H1 (cell line): ENCODE data around the gene TTC23. TPM values are rescaled to one million over a fixed set of nuclear protein-coding genes. Genes with fewer than 3 reads are reported as not detected.

Experiments
- CTCF ChIA-PET: fragments of 300-600 bp; sonication (Branson Sonifier 250); formaldehyde crosslinking; loops from one replicate; lab custom pipeline; 2021; ENCODE audit not compliant: partially characterized antibody; lab: Charles Lee
- POLR2A ChIA-PET: fragments of 300-600 bp; sonication (Branson Sonifier 250); formaldehyde crosslinking; loops from one replicate; lab custom pipeline; 2021; ENCODE audit warnings: inconsistent platforms; ENCODE audit not compliant: partially characterized antibody; lab: Charles Lee
- DNase-seq, 2 experiments: peaks; one replicate each; pipeline versions ENCODE4 v3.0.0 to v3.0.0-alpha.2; 2010 to 2022; ENCODE audit warnings: low spot score in 2 of 2, low read depth in 1 of 2, mixed read lengths in 1 of 2
- FAIRE-seq: peaks from 2 replicates; lab custom pipeline; 2011; peaks lifted over from hg19 to GRCh38; lab: Jason Lieb, UNC
- H2AFZ ChIP-seq: 2 replicates; pipeline ENCODE4 v1.8.1; 2012; ENCODE audit warnings: low read length, inconsistent platforms
- H2AK5ac ChIP-seq: 2 replicates; pipeline ENCODE4 v1.6.1; 2013; ENCODE audit warnings: low read depth, low read length
- H2BK120ac ChIP-seq: replicated peaks from 2 replicates; pipeline ENCODE3; 2013; ENCODE audit warnings: low read depth, low read length, inconsistent platforms
- H2BK12ac ChIP-seq: 2 replicates; pipeline ENCODE4 v1.6.1; 2013; ENCODE audit warnings: low read depth, low read length
- H2BK15ac ChIP-seq: 2 replicates; pipeline ENCODE4 v1.6.1; 2013; ENCODE audit warnings: low read length
- H2BK20ac ChIP-seq: 2 replicates; pipeline ENCODE4 v1.6.1; 2013; ENCODE audit warnings: low read length
- H2BK5ac ChIP-seq: 2 replicates; pipeline ENCODE4 v1.6.1; 2013; ENCODE audit warnings: low read depth, low read length
- H3K14ac ChIP-seq: 2 replicates; pipeline ENCODE4 v1.6.1; 2013; ENCODE audit warnings: inconsistent platforms; ENCODE audit not compliant: insufficient read length
- H3K18ac ChIP-seq: 2 replicates; pipeline ENCODE4 v1.6.1; 2013; ENCODE audit warnings: low read length; ENCODE audit errors: extremely low read depth
- H3K23ac ChIP-seq: 2 replicates; pipeline ENCODE4 v1.6.1; 2013; ENCODE audit warnings: inconsistent platforms; ENCODE audit not compliant: insufficient read length
- H3K23me2 ChIP-seq: 2 replicates; pipeline ENCODE4 v1.6.1; 2013; ENCODE audit warnings: low read depth, low read length
- H3K27ac ChIP-seq: 2 replicates; pipeline ENCODE4 v1.6.1; 2011; ENCODE audit warnings: low read depth, low read length, inconsistent platforms
- H3K27me3 ChIP-seq, 4 experiments: replicated peaks in 1 of 4; 1 replicate in 1 of 4; 2 replicates in 3 of 4; pipeline versions ENCODE4 v1.6.1 to v1.8.1; 2011 to 2013; ENCODE audit warnings: low read length in 3 of 4, mild to moderate bottlenecking in 3 of 4, inconsistent platforms in 2 of 4, mixed read lengths in 2 of 4, moderate library complexity in 1 of 4; ENCODE audit not compliant: control insufficient read depth in 3 of 4, insufficient read depth in 3 of 4; ENCODE audit errors: extremely low read depth in 1 of 4
- H3K36me3 ChIP-seq, 4 experiments: 2 replicates each; pipeline versions ENCODE4 v1.6.1 to v1.8.1; 2011 to 2013; ENCODE audit warnings: mild to moderate bottlenecking in 4 of 4, low read length in 3 of 4, moderate library complexity in 2 of 4, control low read depth in 1 of 4, inconsistent platforms in 1 of 4; ENCODE audit not compliant: insufficient read depth in 4 of 4, control insufficient read depth in 2 of 4
- H3K4ac ChIP-seq: replicated peaks from 2 replicates; pipeline ENCODE3; 2013; ENCODE audit warnings: low read length, low read depth, mixed read lengths, inconsistent platforms; ENCODE audit not compliant: insufficient read length
- H3K4me1 ChIP-seq, 4 experiments: replicated peaks in 1 of 4; 1 replicate in 1 of 4; 2 replicates in 3 of 4; pipeline versions ENCODE4 v1.6.1 to v1.8.1; 2011 to 2013; ENCODE audit warnings: low read length in 3 of 4, inconsistent platforms in 2 of 4, mixed read lengths in 1 of 4; ENCODE audit not compliant: insufficient read depth in 4 of 4, control insufficient read depth in 3 of 4
- H3K4me2 ChIP-seq, 2 experiments: 2 replicates each; pipeline versions ENCODE4 v1.6.1 to v1.8.1; 2011 to 2013; ENCODE audit warnings: low read depth in 2 of 2, low read length in 2 of 2, control low read depth in 1 of 2, inconsistent platforms in 1 of 2, mild to moderate bottlenecking in 1 of 2; ENCODE audit not compliant: insufficient read depth in 1 of 2
- H3K4me3 ChIP-seq, 4 experiments: fragments of 200-600, 300-600 bp in 1 of 4; sonication (generic), shearing (Covaris generic), sonication (Bioruptor Twin) in 1 of 4; 2 replicates each; pipeline versions ENCODE4 v1.5.1 to v1.8.1; 2011 to 2016; ENCODE audit warnings: low read length in 4 of 4, low read depth in 3 of 4, control low read depth in 2 of 4, inconsistent platforms in 2 of 4, mild to moderate bottlenecking in 2 of 4, mixed read lengths in 1 of 4, moderate library complexity in 1 of 4; ENCODE audit not compliant: insufficient read depth in 2 of 4; ENCODE audit errors: extremely low read depth in 1 of 4
- H3K56ac ChIP-seq: replicated peaks from 2 replicates; pipeline ENCODE3; 2013; ENCODE audit warnings: low read depth, mild to moderate bottlenecking, mixed read lengths, low read length, inconsistent platforms; ENCODE audit not compliant: insufficient read length
- H3K79me1 ChIP-seq: 2 replicates; pipeline ENCODE4 v1.6.1; 2013; ENCODE audit warnings: low read depth, low read length, control low read depth
- H3K79me2 ChIP-seq, 2 experiments: 2 replicates each; pipeline versions ENCODE4 v1.6.1 to v1.8.1; 2012 to 2013; ENCODE audit warnings: low read length in 2 of 2, mild to moderate bottlenecking in 2 of 2, inconsistent platforms in 1 of 2; ENCODE audit not compliant: insufficient read depth in 2 of 2, control insufficient read depth in 1 of 2
- H3K9ac ChIP-seq, 4 experiments: replicated peaks in 1 of 4; 1 replicate in 1 of 4; 2 replicates in 3 of 4; pipeline versions ENCODE4 v1.6.1 to v1.8.1; 2011 to 2013; ENCODE audit warnings: low read depth in 3 of 4, low read length in 3 of 4, control low read depth in 2 of 4, mild to moderate bottlenecking in 2 of 4, moderate library complexity in 2 of 4, inconsistent platforms in 1 of 4; ENCODE audit errors: extremely low read depth in 1 of 4
- H3K9me3 ChIP-seq, 2 experiments: 2 replicates each; pipeline versions ENCODE4 v1.6.1 to v1.8.1; 2012 to 2013; ENCODE audit warnings: mild to moderate bottlenecking in 2 of 2, moderate library complexity in 2 of 2, control low read depth in 1 of 2, inconsistent platforms in 1 of 2, low read depth in 1 of 2, low read length in 1 of 2, mixed read lengths in 1 of 2; ENCODE audit not compliant: insufficient read depth in 2 of 2
- H4K20me1 ChIP-seq, 2 experiments: replicated peaks in 1 of 2; 2 replicates each; pipeline versions ENCODE3 to v1.8.1; 2011 to 2013; ENCODE audit warnings: inconsistent platforms in 2 of 2, low read length in 2 of 2, mild to moderate bottlenecking in 1 of 2; ENCODE audit not compliant: insufficient read depth in 2 of 2, control insufficient read depth in 1 of 2
- H4K5ac ChIP-seq: 2 replicates; pipeline ENCODE4 v1.6.1; 2013; ENCODE audit warnings: low read length, low read depth, mixed read lengths, inconsistent platforms; ENCODE audit not compliant: insufficient read length
- H4K8ac ChIP-seq: 2 replicates; pipeline ENCODE4 v1.8.0; 2013; ENCODE audit warnings: mild to moderate bottlenecking, moderate library complexity, low read length, inconsistent platforms; ENCODE audit not compliant: insufficient read depth; ENCODE audit errors: extremely low read depth
- H4K91ac ChIP-seq: replicated peaks from 2 replicates; pipeline ENCODE3; 2013; ENCODE audit warnings: low read length, mixed read lengths, inconsistent platforms; ENCODE audit not compliant: insufficient read length
- MAX ChIP-seq: IDR thresholded peaks from 2 replicates; pipeline ENCODE4 v1.6.1; 2012; ENCODE audit warnings: inconsistent platforms
- RBBP5 ChIP-seq: IDR thresholded peaks from 2 replicates; pipeline ENCODE4 v1.7.1; 2012; ENCODE audit warnings: low read depth, mild to moderate bottlenecking, inconsistent platforms, low read length, moderate library complexity, borderline replicate concordance
- TBP ChIP-seq: IDR thresholded peaks from 2 replicates; pipeline ENCODE4 v1.6.1; 2011; ENCODE audit warnings: low read depth, low read length, improper control_type of control experiment
- TEAD4 ChIP-seq: IDR thresholded peaks from 2 replicates; pipeline ENCODE4 v1.6.1; 2012; ENCODE audit warnings: low read depth, low read length, inconsistent platforms, mixed read lengths
- WGBS, 2 experiments: shearing (Covaris generic) in 1 of 2; methylation state at CpG; one replicate each; pipeline versions ENCODE4 v1.1.6 to v1.1.7; 2013 to 2015; ENCODE audit warnings: low lambda C conversion rate in 2 of 2, mixed read lengths in 2 of 2, inconsistent platforms in 1 of 2, low coverage in 1 of 2, missing lambda C conversion rate in 1 of 2; ENCODE audit not compliant: insufficient replicate concordance in 2 of 2, insufficient coverage in 1 of 2, insufficient read length in 1 of 2; ENCODE audit errors: extremely low coverage in 1 of 2, missing lambda C conversion rate in 1 of 2; 5-methylcytosine and 5-hydroxymethylcytosine counted together
- polyA plus RNA-seq, 7 experiments: library from polyadenylated mRNA; depleted of rRNA in 3 of 7; stranded (reverse) in 5 of 7; unstranded in 2 of 7; fragments of >200 nt in 5 of 7; fragments of 200-250 nt in 2 of 7; gene quantifications; 1 replicate in 5 of 7; 2 replicates in 1 of 7; 4 replicates in 1 of 7; pipeline versions ENCODE4 v1.2.1 to v1.2.3, GENCODE V29; 2011 to 2013; ENCODE audit warnings: missing spikeins in 2 of 7, mixed read lengths in 2 of 7
- total RNA-seq: library from RNA; stranded (reverse); fragmentation: NEBNext Ultra II Directional; extraction: Animal tissue kit (Norgen Biotek cat#: 25700); gene quantifications from 2 replicates; pipeline ENCODE4 v1.2.1, GENCODE V29; 2021

TTC23 gene
- total and polyA plus RNA-seq, 2 of the 8 experiments (the other 6 are each of a cell fraction or from before 2014, with no cell fraction given), result 4.8 to 23.0 TPM

DNA sequence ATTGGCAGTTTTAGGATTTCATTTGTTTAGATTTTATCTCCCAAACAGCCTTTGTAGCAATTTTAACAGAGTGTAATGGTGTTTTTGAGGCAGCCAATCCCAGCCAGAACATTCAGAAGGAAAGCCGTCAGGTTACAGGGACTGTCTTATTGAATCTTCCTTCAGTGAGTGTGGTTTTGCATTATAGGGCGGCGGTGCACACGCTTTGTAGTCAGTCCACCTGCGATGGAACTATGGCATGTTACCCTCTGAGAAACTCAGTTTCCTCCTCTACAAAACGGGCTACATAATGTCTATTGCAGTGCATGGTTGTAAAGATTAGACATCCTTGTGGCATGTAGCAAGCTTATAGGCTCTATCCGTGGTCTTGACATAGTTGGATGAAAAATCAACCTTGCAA is 2.9 kb upstream of the TTC23 start:
- H3K9me3 ChIP-seq, result no peaks in the 10 kb centered on the region
- H3K56ac ChIP-seq, result no peak overlapping the region
- H3K14ac ChIP-seq, result no peak overlapping the region
- 84% methylated on average over 7 of the region's 7 CpGs; no CpG with 5 or more reads in 1 of the 2 experiments for WGBS, 2 experiments
- no peak overlapping the region for H3K4ac ChIP-seq
- H3K23me2 ChIP-seq, result peaks cover 5% of the 10 kb centered on the region; the same call in 1 of the 2 replicates
- no peak overlapping the region for H2BK12ac ChIP-seq
- CTCF ChIA-PET, result interaction anchor here (0.6 to 1.8 kb wide), 5 partner anchors 10 to 504 kb away, joined by 3 to 5 read pairs (median 3); no protein-coding TSS in a partner anchor
- peaks cover 0 to 3% (median under 1%) of the 10 kb centered on the region in 4 experiments; a peak in 4 of 7 replicates for H3K4me1 ChIP-seq
- no peak overlapping the region for H4K91ac ChIP-seq
- H2BK15ac ChIP-seq, result no peak overlapping the region
- peak overlapping the region; percentile 60 to 80; a peak in 3 of 4 replicates for H3K4me2 ChIP-seq
- H2BK5ac ChIP-seq, result no peak overlapping the region
- H3K9ac ChIP-seq, result no peak overlapping the region
- peaks cover 4% of the 10 kb centered on the region; the same call in 1 of the 2 replicates for H3K79me1 ChIP-seq
- H3K27me3 ChIP-seq, result no peaks in the 10 kb centered on the region
- no peak for TF ChIP-seq RBBP5
- TF ChIP-seq TBP, result no peak
- no peak for TF ChIP-seq MAX
- no peak for TF ChIP-seq TEAD4
- FAIRE-seq, result no peak
- no peak overlapping the region for H3K18ac ChIP-seq
- no peaks in the 10 kb centered on the region for H4K20me1 ChIP-seq
- no peak overlapping the region for H3K27ac ChIP-seq
- H2AFZ ChIP-seq, result no peak overlapping the region
- DNase-seq, result no peak
- no peak overlapping the region for H2BK120ac ChIP-seq
- POLR2A ChIA-PET, result interaction anchor here (2.1 kb wide), 1 partner anchor 11 kb away, joined by 7 read pairs; no protein-coding TSS in a partner anchor
- no peak overlapping the region for H3K23ac ChIP-seq
- H3K4me3 ChIP-seq, result peak overlapping the region in 3 of 4 experiments; percentile 84 to 88 (median 87); a peak in 4 of 8 replicates
- H4K8ac ChIP-seq, result no peak overlapping the region
- no peaks in the 10 kb centered on the region for H3K36me3 ChIP-seq
- H2BK20ac ChIP-seq, result no peak overlapping the region
- H4K5ac ChIP-seq, result no peak overlapping the region
- H2AK5ac ChIP-seq, result no peak overlapping the region
- peaks cover 0 to 17% of the 10 kb centered on the region in 2 experiments; a peak in 2 of 4 replicates for H3K79me2 ChIP-seq
